ENCODE measurements around the gene OLA1. TPM values are rescaled to one million over a fixed set of nuclear protein-coding genes. Genes with fewer than 3 reads are reported as not detected.

Gene OLA1
- total and polyA plus RNA-seq, 2 of the 13 experiments (the other 11 are each of a cell fraction or from before 2014, with no cell fraction given): 153 to 241 TPM

DNA sequence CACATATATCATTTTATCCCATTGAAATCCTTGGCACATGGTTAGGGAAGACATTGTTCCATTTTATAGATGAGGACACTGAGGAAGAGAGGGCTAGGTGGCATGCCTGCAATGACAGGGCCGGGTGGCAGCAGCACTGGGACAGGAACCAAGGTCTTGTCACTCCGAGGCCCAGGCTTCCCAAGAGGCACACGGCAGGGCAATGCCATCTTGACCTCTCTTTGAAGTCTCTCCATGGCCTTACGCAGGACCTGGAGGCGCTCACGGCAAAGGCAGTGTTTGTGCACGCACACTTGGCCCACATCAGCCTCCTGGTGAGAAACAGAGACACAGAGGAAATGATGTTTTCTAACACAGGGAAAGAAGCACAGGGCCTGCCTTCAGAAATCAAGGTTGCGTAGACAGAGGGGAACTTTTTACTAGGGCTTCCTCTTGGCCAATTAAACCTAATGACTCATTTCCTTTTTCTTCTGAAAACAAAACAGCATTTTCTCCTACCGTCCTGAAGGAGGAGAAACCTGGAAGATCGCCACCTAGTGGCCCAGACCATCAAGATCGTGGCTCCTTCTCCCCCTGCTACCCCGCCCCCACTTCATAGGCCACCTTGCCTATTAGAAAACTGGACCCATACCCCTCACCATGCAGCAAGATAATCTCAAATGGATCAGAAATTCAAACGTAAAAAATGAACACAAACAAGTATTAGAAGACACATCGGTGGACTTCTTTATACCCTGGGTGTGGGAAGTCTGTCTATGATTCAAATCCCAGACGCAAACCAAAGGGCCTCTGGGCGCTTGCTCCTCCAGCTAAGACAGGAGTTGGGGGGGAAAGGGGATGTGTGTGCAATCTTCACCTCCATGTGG is 208.5 kb downstream of the OLA1 start (continued):
- TF ChIP-seq TBX3 (IDR thresholded peaks at IDR 0.05; ENCODE audit: borderline replicate concordance) (no peak), KAT2B (IDR thresholded peaks at IDR 0.05; ENCODE audit: borderline replicate concordance, low read depth, low read length) (no peak), PRMT3 (CRISPR knock-in tag; IDR thresholded peaks at IDR 0.05; ENCODE audit: borderline replicate concordance, low read depth) (no peak), FOXJ3 (CRISPR knock-in tag; IDR thresholded peaks at IDR 0.05; ENCODE audit: borderline replicate concordance) (no peak), SMAD3 (CRISPR knock-in tag; IDR thresholded peaks at IDR 0.05) (0 out of 2 replicates have a peak, but pooled peaks have one; percentile 60), THRA (CRISPR knock-in tag; IDR thresholded peaks at IDR 0.05; ENCODE audit: borderline replicate concordance) (no peak), ZMYM4 (CRISPR knock-in tag; IDR thresholded peaks at IDR 0.05) (peak; percentile 68; the same call in 1 of the 2 replicates), AKNA (CRISPR knock-in tag; IDR thresholded peaks at IDR 0.05; ENCODE audit: borderline replicate concordance) (no peak), NAIF1 (CRISPR knock-in tag; IDR thresholded peaks at IDR 0.05; ENCODE audit: borderline replicate concordance) (no peak), YY1 (IDR thresholded peaks at IDR 0.05; ENCODE audit: insufficient read depth, insufficient replicate concordance, low read depth, low read length) (no peak), FIP1L1 (IDR thresholded peaks at IDR 0.05; ENCODE audit: borderline replicate concordance, insufficient read depth, low read depth, low read length) (no peak), DMAP1 (CRISPR knock-in tag; IDR thresholded peaks at IDR 0.05) (0 out of 2 replicates have a peak, but pooled peaks have one; percentile 67), ZNF678 (CRISPR knock-in tag; IDR thresholded peaks at IDR 0.05) (no peak), U2AF2 (IDR thresholded peaks at IDR 0.05; ENCODE audit: low read depth, low read length) (no peak), ZBTB8A (CRISPR knock-in tag; IDR thresholded peaks at IDR 0.05; ENCODE audit: borderline replicate concordance, low read depth) (no peak), FOXA3 (CRISPR knock-in tag; IDR thresholded peaks at IDR 0.05) (peak; percentile 60), MED13 (CRISPR knock-in tag; IDR thresholded peaks at IDR 0.05) (no peak), ZNF350 (CRISPR knock-in tag; IDR thresholded peaks at IDR 0.05; ENCODE audit: borderline replicate concordance, low read depth) (peak; percentile 47; the same call in 1 of the 2 replicates), SRY (CRISPR knock-in tag; IDR thresholded peaks at IDR 0.05) (no peak), FOXA1 (IDR thresholded peaks at IDR 0.05) (no peak), FOXA1 (CRISPR knock-in tag; IDR thresholded peaks at IDR 0.05) (peak; percentile 15; the same call in 1 of the 2 replicates), AGO2 (optimal IDR thresholded peaks at IDR 0.05; ENCODE audit: low read depth, low read length) (no peak), ZFY (CRISPR knock-in tag; IDR thresholded peaks at IDR 0.05) (peak; percentile 65; the same call in 1 of the 2 replicates)

All from HepG2 (cell line).